Measurements from ENCODE around the gene FOS. TPM values are rescaled to one million over a fixed set of nuclear protein-coding genes. Genes with fewer than 3 reads are reported as not detected.
"Not testable (repeated sequence)": the region's sequence is repeated elsewhere in the genome, so short reads cannot be mapped to it uniquely, and the experiment has no call there.

FOS gene
- total and polyA plus RNA-seq, 2 experiments from 2014 or later, result 47.3 to 54.8 TPM

DNA sequence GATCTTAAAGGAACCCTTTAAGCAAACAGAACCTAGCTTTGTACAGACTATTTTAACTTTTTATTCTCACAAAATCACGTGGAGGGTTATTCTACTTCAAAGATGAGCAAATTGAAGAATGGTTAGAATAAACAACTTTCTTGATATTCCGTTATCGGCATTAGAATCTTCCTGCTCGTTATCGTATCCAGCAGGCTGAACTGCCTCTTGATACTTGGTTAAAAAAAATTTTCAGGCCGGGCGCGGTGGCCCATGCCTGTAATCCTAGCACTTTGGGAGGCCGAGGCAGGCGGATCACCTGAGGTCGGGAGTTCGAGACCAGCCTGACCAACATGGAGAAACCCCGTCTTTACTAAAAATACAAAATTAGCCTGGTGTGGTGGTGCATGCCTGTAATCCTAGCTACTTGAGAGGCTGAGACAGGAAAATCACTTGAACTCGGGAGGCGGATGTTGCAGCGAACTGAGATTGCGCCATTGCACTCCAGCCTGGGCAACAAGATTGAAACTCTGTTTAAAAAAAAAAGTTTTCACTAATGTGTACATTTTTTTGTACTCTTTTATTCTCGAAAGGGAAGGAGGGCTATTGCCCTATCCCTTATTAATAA lies 4.0 kb downstream of the FOS start:
- H2AFZ ChIP-seq; H4K20me1 ChIP-seq (replicated peaks; ENCODE audit: insufficient read depth); H3K4me3 ChIP-seq; H3K9me2 ChIP-seq (ENCODE audit: insufficient read depth); ATAC-seq; H3K27ac ChIP-seq (ENCODE audit: low read depth); H3K9me3 Mint-ChIP-seq: not testable (repeated sequence)
- peak overlapping the region; percentile 13; the same call in 1 of the 3 replicates for H3K4me3 Mint-ChIP-seq
- 0 out of 2 replicates have a peak overlapping the region, but pooled peaks have one; percentile 60 for H3K27ac Mint-ChIP-seq
- DNase-seq (ENCODE audit: low spot score), result peak; percentile 20
- peaks cover 46% of the 10 kb centered on the region for H3K27me3 Mint-ChIP-seq (ENCODE audit: insufficient read depth, low read depth, poor library complexity)
- Histone ChIP-seq H3K4me1 (ENCODE audit: insufficient read depth) (peaks cover 40% of the 10 kb centered on the region), H3K79me2 (replicated peaks; ENCODE audit: insufficient read depth) (peaks cover 18% of the 10 kb centered on the region), H3K27me3 (ENCODE audit: insufficient read depth) (peaks cover 13% of the 10 kb centered on the region), H3F3A (replicated peaks; ENCODE audit: low read depth) (peaks cover 31% of the 10 kb centered on the region), H3K4me2 (0 out of 2 replicates have a peak overlapping the region, but pooled peaks have one; percentile 49), H3K36me3 (ENCODE audit: insufficient read depth) (0 out of 2 replicates have a peak, but pooled peaks cover 12% of the 10 kb centered on the region)
- H3K36me3 Mint-ChIP-seq (ENCODE audit: low read depth), result peaks cover 31% of the 10 kb centered on the region
- H3K4me1 Mint-ChIP-seq, result peaks cover 42% of the 10 kb centered on the region

DNA sequence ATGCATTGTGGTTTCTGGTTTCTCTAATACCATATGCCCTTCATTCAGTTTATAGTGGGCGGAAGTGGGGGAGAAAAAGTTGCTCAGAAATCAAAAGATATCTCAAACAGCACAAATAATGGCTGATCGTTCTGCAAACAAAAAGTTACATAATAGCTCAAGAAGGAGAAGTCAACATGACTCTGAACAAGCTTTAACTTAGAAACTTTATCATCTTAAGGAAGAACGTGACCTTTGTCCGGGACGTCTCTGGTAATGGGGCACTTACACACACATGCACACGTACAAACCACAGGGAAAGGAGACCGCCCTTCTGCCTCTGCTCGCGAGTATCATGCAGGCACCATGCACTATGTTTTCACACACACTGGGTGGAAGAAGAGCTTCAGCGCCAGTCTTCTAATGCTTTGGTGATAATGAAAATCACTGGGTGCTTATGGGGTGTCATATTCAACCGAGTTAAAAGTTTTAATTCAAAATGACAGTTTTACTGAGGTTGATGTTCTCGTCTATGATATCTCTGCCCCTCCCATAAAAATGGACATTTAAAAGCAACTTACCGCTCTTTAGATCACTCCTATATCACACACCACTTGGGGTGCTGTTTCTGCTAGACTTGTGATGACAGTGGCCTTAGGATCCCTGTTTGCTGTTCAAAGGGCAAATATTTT lies 4.7 kb downstream of the FOS start:
- H3K4me2 ChIP-seq, result no peak overlapping the region
- H3K9me2 ChIP-seq (ENCODE audit: insufficient read depth), result no peaks in the 10 kb centered on the region
- Mint-ChIP-seq H3K4me1 (peaks cover 47% of the 10 kb centered on the region), H3K27ac (no peak overlapping the region), H3K36me3 (ENCODE audit: low read depth) (peaks cover 31% of the 10 kb centered on the region), H3K9me3 (no peaks in the 10 kb centered on the region; the same call in 2 of the 3 replicates), H3K27me3 (ENCODE audit: insufficient read depth, low read depth, poor library complexity) (peaks cover 43% of the 10 kb centered on the region), H3K4me3 (no peak overlapping the region; the same call in 2 of the 3 replicates)
- peaks cover 10% of the 10 kb centered on the region; the same call in 1 of the 2 replicates for H3K27me3 ChIP-seq (ENCODE audit: insufficient read depth)
- DNase-seq (ENCODE audit: low spot score) (peak; percentile 51), ATAC-seq (no peak)
- H2AFZ ChIP-seq, result no peak overlapping the region
- peaks cover 18% of the 10 kb centered on the region for H3K79me2 ChIP-seq (replicated peaks; ENCODE audit: insufficient read depth)
- peaks cover 44% of the 10 kb centered on the region for H3K4me1 ChIP-seq (ENCODE audit: insufficient read depth)
- 0 out of 2 replicates have a peak, but pooled peaks cover 12% of the 10 kb centered on the region for H3K36me3 ChIP-seq (ENCODE audit: insufficient read depth)
- no peak for TF ChIP-seq NANOG (IDR thresholded peaks at IDR 0.05; ENCODE audit: borderline replicate concordance)
- no peak for TF ChIP-seq ZNF114 (CRISPR knock-in tag; IDR thresholded peaks at IDR 0.05)
- TF ChIP-seq, protein P1, sequence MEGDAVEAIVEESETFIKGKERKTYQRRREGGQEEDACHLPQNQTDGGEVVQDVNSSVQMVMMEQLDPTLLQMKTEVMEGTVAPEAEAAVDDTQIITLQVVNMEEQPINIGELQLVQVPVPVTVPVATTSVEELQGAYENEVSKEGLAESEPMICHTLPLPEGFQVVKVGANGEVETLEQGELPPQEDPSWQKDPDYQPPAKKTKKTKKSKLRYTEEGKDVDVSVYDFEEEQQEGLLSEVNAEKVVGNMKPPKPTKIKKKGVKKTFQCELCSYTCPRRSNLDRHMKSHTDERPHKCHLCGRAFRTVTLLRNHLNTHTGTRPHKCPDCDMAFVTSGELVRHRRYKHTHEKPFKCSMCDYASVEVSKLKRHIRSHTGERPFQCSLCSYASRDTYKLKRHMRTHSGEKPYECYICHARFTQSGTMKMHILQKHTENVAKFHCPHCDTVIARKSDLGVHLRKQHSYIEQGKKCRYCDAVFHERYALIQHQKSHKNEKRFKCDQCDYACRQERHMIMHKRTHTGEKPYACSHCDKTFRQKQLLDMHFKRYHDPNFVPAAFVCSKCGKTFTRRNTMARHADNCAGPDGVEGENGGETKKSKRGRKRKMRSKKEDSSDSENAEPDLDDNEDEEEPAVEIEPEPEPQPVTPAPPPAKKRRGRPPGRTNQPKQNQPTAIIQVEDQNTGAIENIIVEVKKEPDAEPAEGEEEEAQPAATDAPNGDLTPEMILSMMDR (conservative IDR thresholded peaks at IDR 0.05; ENCODE audit: low read depth in 2 of 2), result peak in 1 of 2 experiments; percentile 38; a peak in 2 of 4 replicates
- no peak for TF ChIP-seq POLR2AphosphoS5 (IDR thresholded peaks at IDR 0.05; ENCODE audit: low read depth)
- no peak for TF ChIP-seq STAT1 (IDR thresholded peaks at IDR 0.05; ENCODE audit: unreplicated experiment)
- no peak for TF ChIP-seq EZH2 (IDR thresholded peaks at IDR 0.05; ENCODE audit: low read depth, unreplicated experiment)
- peaks cover 27% of the 10 kb centered on the region for H3F3A ChIP-seq (replicated peaks; ENCODE audit: low read depth)
- no peak overlapping the region for H3K27ac ChIP-seq (ENCODE audit: low read depth)
- no peak overlapping the region for H3K4me3 ChIP-seq
- 0 out of 2 replicates have a peak, but pooled peaks cover 7% of the 10 kb centered on the region for H4K20me1 ChIP-seq (replicated peaks; ENCODE audit: insufficient read depth)

All from GM23338 (cell line).